Ishikawa (cell line): ENCODE measurements around the gene SLC9A9.

Experiments
- CEBPB ChIP-seq: IDR thresholded peaks from 2 replicates; pipeline ENCODE4 v1.6.1; 2012
- EP300 ChIP-seq: IDR thresholded peaks from 2 replicates; pipeline ENCODE4 v1.6.1; 2012; ENCODE audit warnings: borderline replicate concordance
- FOXM1 ChIP-seq: IDR thresholded peaks from 2 replicates; pipeline ENCODE4 v1.6.1; 2012; ENCODE audit warnings: low read depth, borderline replicate concordance
- RAD21 ChIP-seq: IDR thresholded peaks from 2 replicates; pipeline ENCODE4 v1.6.1; 2012; ENCODE audit warnings: low read depth
- REST ChIP-seq: IDR thresholded peaks from 2 replicates; pipeline ENCODE4 v1.6.1; 2012; ENCODE audit warnings: low read depth, mild to moderate bottlenecking
- TAF1 ChIP-seq: IDR thresholded peaks from 2 replicates; pipeline ENCODE4 v1.6.1; 2012; ENCODE audit warnings: low read depth, mild to moderate bottlenecking
- TCF12 ChIP-seq: IDR thresholded peaks from 2 replicates; pipeline ENCODE4 v1.6.1; 2012; ENCODE audit warnings: low read depth
- TEAD4 ChIP-seq: IDR thresholded peaks from 2 replicates; pipeline ENCODE4 v1.6.1; 2012
- YY1 ChIP-seq: IDR thresholded peaks from 2 replicates; pipeline ENCODE4 v1.6.1; 2012; ENCODE audit warnings: low read depth
- ZBTB7A ChIP-seq: IDR thresholded peaks from 2 replicates; pipeline ENCODE4 v1.6.1; 2012; ENCODE audit warnings: low read depth
- TF ChIP-seq, protein P1 (sequence below): IDR thresholded peaks from 2 replicates; pipeline ENCODE4 v1.6.1; 2012

- TF ChIP-seq EP300: no peak
- no peak for TF ChIP-seq TEAD4
- TF ChIP-seq RAD21: no peak
- TF ChIP-seq FOXM1: no peak
- no peak for TF ChIP-seq TAF1
- TF ChIP-seq CEBPB: no peak
- TF ChIP-seq ZBTB7A: no peak
- TF ChIP-seq, protein P1, sequence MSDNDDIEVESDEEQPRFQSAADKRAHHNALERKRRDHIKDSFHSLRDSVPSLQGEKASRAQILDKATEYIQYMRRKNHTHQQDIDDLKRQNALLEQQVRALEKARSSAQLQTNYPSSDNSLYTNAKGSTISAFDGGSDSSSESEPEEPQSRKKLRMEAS: no peak
- no peak for TF ChIP-seq YY1
- TF ChIP-seq REST: no peak
- TF ChIP-seq TCF12: no peak
These were observed 83.4 kb downstream of the SLC9A9 start for GRCh38 chr3:143764840-143765239.
